Thymus (tissue), 14 donors: ENCODE data around the gene CD8A. TPM values are rescaled to one million over a fixed set of nuclear protein-coding genes. Genes with fewer than 3 reads are reported as not detected.
"Not testable (repeated sequence)": the region's sequence is repeated elsewhere in the genome, so short reads cannot be mapped to it uniquely, and the experiment has no call there.

Experiments
- DNase-seq, 9 donors: peaks; one replicate each; pipeline ENCODE4 v3.0.0-alpha.2; 2013; ENCODE audit warnings: low spot score in 9 of 9, low read depth in 6 of 9, missing footprints in 1 of 9
- H3K27ac ChIP-seq, 2 donors: one replicate each; pipeline ENCODE4 v1.5.1; 2013; ENCODE audit warnings: control low read depth in 1 of 2, low read depth in 1 of 2, low read length in 1 of 2, mild to moderate bottlenecking in 1 of 2, moderate library complexity in 1 of 2
- H3K27me3 ChIP-seq, 2 donors: one replicate each; pipeline ENCODE4 v1.5.1; 2013; ENCODE audit warnings: low read length in 1 of 2; ENCODE audit not compliant: control insufficient read depth in 2 of 2, insufficient read depth in 1 of 2
- H3K36me3 ChIP-seq, 2 donors: one replicate each; pipeline ENCODE4 v1.5.1; 2013; ENCODE audit warnings: low read length in 1 of 2, mild to moderate bottlenecking in 1 of 2, moderate library complexity in 1 of 2; ENCODE audit not compliant: control insufficient read depth in 2 of 2, insufficient read depth in 2 of 2
- H3K4me1 ChIP-seq, 2 donors: one replicate each; pipeline ENCODE4 v1.5.1; 2013; ENCODE audit warnings: low read length in 2 of 2; ENCODE audit not compliant: control insufficient read depth in 2 of 2, insufficient read depth in 2 of 2
- H3K4me3 ChIP-seq, 2 donors: one replicate each; pipeline ENCODE4 v1.5.1; 2013; ENCODE audit warnings: low read length in 2 of 2, control low read depth in 1 of 2, mild to moderate bottlenecking in 1 of 2
- H3K9me3 ChIP-seq, 2 donors: one replicate each; pipeline ENCODE4 v1.5.1; 2013; ENCODE audit warnings: low read length in 1 of 2, mild to moderate bottlenecking in 1 of 2; ENCODE audit not compliant: control insufficient read depth in 2 of 2, insufficient read depth in 1 of 2
- WGBS: extraction: QIAGEN DNeasy Blood & Tissue Kit; methylation state at CpG from one replicate; pipeline ENCODE4 v1.1.7; 2013; 5-methylcytosine and 5-hydroxymethylcytosine counted together
- long read RNA-seq, 10 donors: transcript quantifications; one replicate each; lab custom pipeline, GENCODE V29; 2026
- polyA plus RNA-seq: library from polyadenylated mRNA; stranded (reverse); fragments of 200-250 nt; gene quantifications from one replicate; pipeline ENCODE4 v1.2.3, GENCODE V29; 2013
- total RNA-seq: library from RNA; stranded (reverse); fragments of 120-200 nt; gene quantifications from one replicate; pipeline ENCODE4 v1.2.4, GENCODE V29; 2013
- donor health status: healthy.

CD8A gene
- 181 TPM for total RNA-seq
- polyA plus RNA-seq: 242 TPM
- long read RNA-seq, donor 1, transcript CD8A-201 (6 exons, 2,873 nt): major isoform, 17 of 44 reads
- long read RNA-seq, donor 1, partial matches to known transcripts: 24 of 44 reads
- long read RNA-seq, donor 1, other reads (novel, unspliced or antisense): 0 of 44 reads
- long read RNA-seq, donor 2, transcript CD8A-202 (5 exons, 1,977 nt): minor isoform, 26 of 560 reads
- long read RNA-seq, donor 2, transcript CD8A-201 (6 exons, 2,873 nt): major isoform, 236 of 560 reads
- long read RNA-seq, donor 2, partial matches to known transcripts: 258 of 560 reads
- long read RNA-seq, donor 2, other reads (novel, unspliced or antisense): 40 of 560 reads
- long read RNA-seq, donor 3, transcript CD8A-201 (6 exons, 2,873 nt): major isoform, 263 of 800 reads
- long read RNA-seq, donor 3, transcript CD8A-202 (5 exons, 1,977 nt): minor isoform, 36 of 800 reads
- long read RNA-seq, donor 3, partial matches to known transcripts: 490 of 800 reads
- long read RNA-seq, donor 3, other reads (novel, unspliced or antisense): 11 of 800 reads
- long read RNA-seq, donor 4, transcript CD8A-201 (6 exons, 2,873 nt): major isoform, 38 of 116 reads
- long read RNA-seq, donor 4, partial matches to known transcripts: 66 of 116 reads
- long read RNA-seq, donor 4, other reads (novel, unspliced or antisense): 8 of 116 reads
- long read RNA-seq, donor 5, transcript CD8A-202 (5 exons, 1,977 nt): minor isoform, 31 of 385 reads
- long read RNA-seq, donor 5, transcript CD8A-201 (6 exons, 2,873 nt): major isoform, 160 of 385 reads
- long read RNA-seq, donor 5, partial matches to known transcripts: 179 of 385 reads
- long read RNA-seq, donor 5, other reads (novel, unspliced or antisense): 15 of 385 reads
- long read RNA-seq, donor 6, transcript CD8A-202 (5 exons, 1,977 nt): minor isoform, 13 of 196 reads
- long read RNA-seq, donor 6, transcript CD8A-201 (6 exons, 2,873 nt): major isoform, 100 of 196 reads
- long read RNA-seq, donor 6, partial matches to known transcripts: 83 of 196 reads
- long read RNA-seq, donor 6, other reads (novel, unspliced or antisense): 0 of 196 reads
- long read RNA-seq, donor 7, transcript CD8A-202 (5 exons, 1,977 nt): minor isoform, 21 of 182 reads
- long read RNA-seq, donor 7, transcript CD8A-201 (6 exons, 2,873 nt): major isoform, 64 of 182 reads
- long read RNA-seq, donor 7, partial matches to known transcripts: 90 of 182 reads
- long read RNA-seq, donor 7, other reads (novel, unspliced or antisense): 7 of 182 reads
- long read RNA-seq, donor 8, transcript CD8A-201 (6 exons, 2,873 nt): major isoform, 63 of 121 reads
- long read RNA-seq, donor 8, transcript CD8A-202 (5 exons, 1,977 nt): minor isoform, 9 of 121 reads
- long read RNA-seq, donor 8, partial matches to known transcripts: 49 of 121 reads
- long read RNA-seq, donor 8, other reads (novel, unspliced or antisense): 0 of 121 reads
- long read RNA-seq, donor 9, transcript CD8A-201 (6 exons, 2,873 nt): major isoform, 78 of 140 reads
- long read RNA-seq, donor 9, transcript CD8A-202 (5 exons, 1,977 nt): minor isoform, 11 of 140 reads
- long read RNA-seq, donor 9, partial matches to known transcripts: 51 of 140 reads
- long read RNA-seq, donor 9, other reads (novel, unspliced or antisense): 0 of 140 reads
- long read RNA-seq, donor 10, transcript CD8A-201 (6 exons, 2,873 nt): major isoform, 111 of 263 reads
- long read RNA-seq, donor 10, transcript CD8A-202 (5 exons, 1,977 nt): minor isoform, 19 of 263 reads
- long read RNA-seq, donor 10, partial matches to known transcripts: 133 of 263 reads
- long read RNA-seq, donor 10, other reads (novel, unspliced or antisense): 0 of 263 reads

DNA sequence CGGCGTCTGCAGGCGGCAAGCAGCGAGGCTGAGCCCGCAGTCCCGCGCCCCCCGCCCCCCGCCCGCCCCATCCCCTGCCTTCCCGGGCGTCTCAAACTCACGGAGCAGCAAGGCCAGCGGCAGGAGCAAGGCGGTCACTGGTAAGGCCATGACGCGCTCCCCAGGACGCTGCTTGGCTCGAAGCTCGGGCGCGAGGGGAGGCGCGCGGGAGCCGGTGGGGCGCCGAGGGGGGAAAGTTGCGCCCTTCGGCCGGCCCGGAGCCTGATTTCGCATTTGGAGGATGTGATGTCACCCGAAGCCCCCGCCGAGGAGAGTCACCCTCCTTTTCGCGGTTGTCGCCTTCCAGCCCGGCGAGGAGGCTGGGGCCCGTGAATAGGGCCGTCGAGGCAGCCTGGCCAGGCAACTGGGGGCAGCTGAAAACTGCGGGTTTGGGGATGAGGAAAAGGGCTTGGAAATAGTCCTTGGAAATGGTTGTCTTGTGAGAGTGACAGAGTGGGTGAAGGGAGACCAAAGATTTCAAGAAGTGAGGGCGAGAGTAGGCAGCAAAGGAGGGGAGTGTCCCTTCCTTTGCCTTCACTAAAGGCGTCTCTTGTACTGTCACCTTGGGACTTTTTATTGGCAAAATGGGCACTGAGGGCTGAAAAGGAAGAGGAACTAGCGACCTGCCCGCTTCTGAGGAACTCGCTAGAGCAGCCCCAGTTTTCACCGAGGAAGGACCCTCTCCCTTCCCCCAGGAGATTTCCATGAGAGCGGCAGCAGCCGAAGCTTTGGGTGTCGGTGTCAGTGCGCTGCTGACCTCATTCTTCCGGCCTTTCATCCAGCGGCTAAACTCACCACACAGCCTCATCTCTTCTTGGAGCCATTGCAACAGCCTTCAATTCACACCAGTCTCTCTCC, at the start of gene CD8A:
Gene CD8A, minus strand, starts transcription at position 238 of the 897 bp plus-strand sequence. Its CDS starts 88 bp downstream, at position 150.
- 1% methylated on average over 57 of the region's 57 CpGs for WGBS
- Histone ChIP-seq H3K9me3 (peaks cover 2 to 4% of the 10 kb centered on the region in 2 donors), H3K36me3 (peaks cover 23 to 34% of the 10 kb centered on the region in 2 donors), H3K4me3 (peak within 1 kb of the TSS; percentile 78 to 89), H3K27ac (peak within 1 kb of the TSS; percentile 96 to 97), H3K4me1 (peaks cover 30 to 83% of the 10 kb centered on the region in 2 donors), H3K27me3 (peaks cover 0 to 38% of the 10 kb centered on the region in 2 donors)
- peak in 3 of 9 donors; percentile 74 to 87 (median 77) for DNase-seq

DNA sequence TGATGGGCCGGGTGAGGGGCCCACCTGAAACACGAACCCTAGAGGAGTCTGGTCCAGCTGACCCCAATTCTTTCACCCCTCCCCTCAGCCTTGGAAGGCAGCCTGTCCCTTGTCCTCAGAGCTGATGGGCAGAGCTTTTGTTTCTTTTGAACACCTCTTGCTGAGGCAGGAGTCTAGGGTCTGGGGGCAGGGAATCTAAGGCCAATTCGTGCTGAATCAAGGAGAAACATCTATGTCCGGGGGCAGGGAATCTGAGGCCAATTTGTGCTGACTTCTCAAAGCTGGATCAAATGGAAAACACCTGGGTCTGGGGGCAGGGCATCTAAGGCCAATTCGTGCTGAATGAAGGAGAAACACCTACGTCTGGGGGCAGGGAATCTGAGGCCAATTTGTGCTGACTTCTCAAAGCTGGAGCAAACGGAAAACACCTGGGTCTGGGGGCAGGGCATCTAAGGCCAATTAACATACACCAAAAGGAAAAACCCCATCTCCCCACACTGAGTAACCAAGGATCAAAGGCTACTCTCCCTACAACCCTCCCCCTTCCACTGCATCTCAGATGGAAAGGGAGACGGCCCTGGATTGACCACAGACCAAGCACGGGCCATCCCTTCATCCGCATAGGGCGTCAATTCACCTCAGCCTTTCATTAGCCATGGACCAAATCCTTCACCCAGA, 49.3 kb upstream of the CD8A start:
- H3K9me3 ChIP-seq, H3K4me3 ChIP-seq, DNase-seq, H3K27me3 ChIP-seq: not testable (repeated sequence)
- H3K36me3 ChIP-seq: peaks cover 4 to 22% of the 10 kb centered on the region in 2 donors
- WGBS: 54% methylated on average over 9 of the region's 11 CpGs
- H3K27ac ChIP-seq: peak overlapping the region; percentile 82 to 89
- peaks cover 17 to 93% of the 10 kb centered on the region in 2 donors for H3K4me1 ChIP-seq

DNA sequence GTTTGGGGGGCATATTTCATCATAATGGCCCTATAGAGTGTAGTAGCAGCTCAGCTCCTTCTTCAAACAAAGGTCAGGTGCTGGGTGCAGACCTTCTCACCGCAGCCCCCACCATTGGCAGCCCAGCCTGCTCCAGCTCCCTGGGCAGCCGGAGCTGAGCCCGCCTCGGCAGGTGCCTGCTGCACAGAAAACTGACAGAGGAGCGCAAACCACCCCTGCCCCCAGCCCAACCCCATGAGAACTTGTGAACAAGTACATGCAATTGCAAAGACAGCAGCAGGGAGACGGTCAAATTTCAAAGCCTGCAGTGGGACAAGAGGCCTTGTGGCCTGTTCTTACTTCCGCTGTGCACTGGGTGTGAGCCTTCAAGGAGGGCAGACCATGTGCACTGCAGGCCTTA, 48.7 kb upstream of the CD8A start:
- H3K27ac ChIP-seq: peak overlapping the region; percentile 74 to 89
- 13% methylated on average over 7 of the region's 7 CpGs for WGBS
- DNase-seq: peak in 4 of 9 donors; percentile 48 to 82 (median 64)
- not testable (repeated sequence) for H3K9me3 ChIP-seq, H3K4me3 ChIP-seq, H3K27me3 ChIP-seq
- H3K4me1 ChIP-seq: peaks cover 17 to 91% of the 10 kb centered on the region in 2 donors
- peaks cover under 1 to 20% of the 10 kb centered on the region in 2 donors for H3K36me3 ChIP-seq

DNA sequence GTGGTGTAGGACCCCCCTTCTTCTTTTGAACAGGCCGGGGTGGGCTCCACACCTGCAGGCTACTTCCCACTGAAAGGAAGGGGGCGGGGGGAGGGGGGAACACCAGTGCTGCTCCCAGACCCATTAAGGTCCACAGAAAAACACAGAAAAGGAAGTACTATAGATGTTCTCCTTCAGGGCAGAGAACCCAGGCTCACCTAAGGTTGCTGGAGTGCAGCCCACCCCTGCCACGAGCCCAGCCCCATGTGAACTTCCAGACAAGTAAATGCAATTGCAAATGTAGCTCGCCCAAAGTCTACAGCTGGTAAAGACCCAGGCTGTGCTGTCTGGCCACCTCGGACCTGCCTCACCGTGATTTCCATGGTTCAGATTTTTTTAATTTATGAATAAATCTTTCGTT, 47.0 kb upstream of the CD8A start:
- H3K9me3 ChIP-seq, H3K27me3 ChIP-seq, H3K4me3 ChIP-seq, H3K36me3 ChIP-seq: not testable (repeated sequence)
- Histone ChIP-seq H3K27ac (peak overlapping the region; percentile 53 to 89), H3K4me1 (peaks cover 17 to 88% of the 10 kb centered on the region in 2 donors)
- peak in 2 of 9 donors; percentile 57 to 71 for DNase-seq
- WGBS: 14% methylated on average over 6 of the region's 7 CpGs

DNA sequence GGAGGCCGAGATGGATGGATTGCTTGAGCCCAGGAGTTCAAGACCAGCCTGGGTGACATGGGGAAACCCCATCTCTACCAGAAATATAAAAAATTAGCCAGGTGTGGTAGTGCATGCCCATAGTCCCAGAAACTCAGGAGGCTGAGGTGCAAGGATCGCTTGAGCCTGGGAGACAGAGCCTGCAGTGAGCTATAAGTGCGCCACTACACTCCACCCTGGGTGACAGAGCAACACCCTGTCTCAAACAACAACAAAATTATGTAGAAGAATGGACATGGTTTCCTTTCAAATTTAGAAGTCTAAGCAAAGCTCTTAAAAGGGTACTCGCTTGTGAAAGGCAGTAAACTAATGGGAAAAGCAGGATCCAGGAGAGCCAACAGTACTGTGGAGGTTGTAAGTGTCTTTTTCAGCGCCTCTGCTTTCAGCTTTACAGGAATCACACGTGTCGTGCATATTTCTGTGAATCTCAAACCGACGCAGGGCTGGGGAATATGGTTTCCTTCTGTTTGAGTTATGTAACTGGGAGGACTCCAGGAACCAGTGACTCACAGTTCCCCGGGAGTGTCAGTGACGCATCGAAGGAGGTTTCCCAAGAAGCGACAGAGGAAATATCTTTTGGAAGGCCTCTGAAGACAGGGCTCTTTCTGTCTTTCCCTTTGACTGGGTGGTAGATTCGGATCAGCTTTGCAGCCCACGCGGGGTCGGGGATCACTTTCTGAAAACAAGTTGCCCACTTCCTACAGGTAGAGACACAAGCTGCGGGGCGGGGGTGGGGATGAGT, 46.4 kb upstream of the CD8A start:
- Histone ChIP-seq H3K4me1 (peaks cover 21 to 87% of the 10 kb centered on the region in 2 donors), H3K27ac (peak overlapping the region; percentile 79 to 84), H3K4me3 (peak overlapping the region in 1 of 2 donors; percentile 15)
- 24% methylated on average over 17 of the region's 19 CpGs for WGBS
- not testable (repeated sequence) for H3K36me3 ChIP-seq, H3K27me3 ChIP-seq, H3K9me3 ChIP-seq
- peak in 1 of 9 donors; percentile 68 for DNase-seq

DNA sequence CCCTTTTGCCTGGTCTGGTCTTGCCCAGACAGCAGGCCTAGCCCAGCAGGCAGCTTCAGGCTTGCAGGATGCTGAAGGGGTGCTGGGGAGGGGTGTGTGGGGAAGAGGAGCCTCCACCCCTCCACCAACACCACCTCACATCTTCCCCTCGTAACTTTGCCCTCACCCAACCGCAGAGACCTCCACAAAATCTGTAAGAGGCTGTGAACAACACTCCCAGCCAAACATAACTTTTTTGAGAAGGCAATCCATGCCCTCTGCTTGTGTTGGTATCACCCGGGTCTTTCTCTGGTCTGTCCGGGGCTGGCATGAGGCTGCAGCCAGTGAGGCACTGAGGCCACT, 44.8 kb upstream of the CD8A start:
- not testable (repeated sequence) for DNase-seq, H3K27me3 ChIP-seq, H3K4me3 ChIP-seq, H3K9me3 ChIP-seq, H3K36me3 ChIP-seq
- Histone ChIP-seq H3K27ac (peak overlapping the region; percentile 84 to 85), H3K4me1 (peaks cover 25 to 88% of the 10 kb centered on the region in 2 donors)
- WGBS: 58% methylated on average over 4 of the region's 4 CpGs

DNA sequence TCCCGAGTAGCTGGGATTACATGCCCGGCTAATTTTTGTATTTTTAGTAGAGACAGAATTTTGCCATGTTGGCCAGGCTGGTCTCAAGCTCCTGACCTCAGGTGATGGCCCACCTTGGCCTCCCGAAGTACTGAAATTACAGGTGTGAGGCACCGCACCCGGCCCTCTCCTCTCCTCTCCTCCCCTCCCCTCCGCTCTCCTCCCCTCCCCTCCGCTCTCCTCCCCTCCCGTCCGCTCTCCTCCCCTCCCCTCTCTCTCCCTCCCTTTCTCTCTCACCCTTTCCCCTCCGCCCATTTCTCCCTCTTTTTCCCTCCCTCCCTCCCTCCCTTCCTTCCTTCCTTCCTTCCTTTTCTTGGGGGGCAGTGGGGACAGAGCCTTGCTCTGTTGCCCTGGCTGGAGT, 42.6 kb upstream of the CD8A start:
- no peaks in the 10 kb centered on the region for H3K9me3 ChIP-seq
- H3K4me3 ChIP-seq: no peak overlapping the region
- no peak for DNase-seq
- peaks cover 30 to 86% of the 10 kb centered on the region in 2 donors for H3K4me1 ChIP-seq
- H3K27me3 ChIP-seq: no peaks in the 10 kb centered on the region
- 82% methylated on average over 10 of the region's 10 CpGs for WGBS
- H3K27ac ChIP-seq: peak overlapping the region in 1 of 2 donors; percentile 63
- H3K36me3 ChIP-seq: no peaks in the 10 kb centered on the region
